Naive thymus-derived CD8-positive, alpha-beta T cell (primary cell): ENCODE data around the gene EFCC1. TPM values are rescaled to one million over a fixed set of nuclear protein-coding genes. Genes with fewer than 3 reads are reported as not detected.

Experiments used
- ATAC-seq, 2 donors: fragments of 150-1000 bp; cut with Tn5 transposase in 1 of 2; sonication (Bioruptor Pico), chemical (Tn5 transposase) in 1 of 2; 1 replicate in 1 of 2; 2 replicates in 1 of 2; pipeline ENCODE4 v1.10.0; 2021; ENCODE audit warnings: mild to moderate bottlenecking in 2 of 2, moderate library complexity in 2 of 2
- POLR2A ChIA-PET: fragments of 350-600 bp; sonication (Branson Sonifier 250); formaldehyde crosslinking; loops from one replicate; lab custom pipeline; 2021; ENCODE audit warnings: antibody characterized with exemption; lab: Charles Lee
- DNase-seq, 10 donors: peaks; one replicate each; pipeline versions ENCODE4 v3.0.0 to v3.0.0-alpha.2; 2020 to 2022
- H3K27ac Mint-ChIP-seq, 10 donors: one replicate each; pipeline ENCODE4 v1.8.0; 2020 to 2022; ENCODE audit warnings: mild to moderate bottlenecking in 10 of 10, mixed read lengths in 10 of 10, moderate library complexity in 4 of 10, inconsistent platforms in 1 of 10
- H3K27me3 Mint-ChIP-seq, 5 donors: one replicate each; pipeline ENCODE4 v1.8.0; 2021 to 2022; ENCODE audit warnings: mixed read lengths in 5 of 5
- H3K36me3 Mint-ChIP-seq, 3 donors: one replicate each; pipeline ENCODE4 v1.8.0; 2020 to 2022; ENCODE audit warnings: mixed read lengths in 3 of 3, mild to moderate bottlenecking in 2 of 3, inconsistent platforms in 1 of 3
- H3K4me1 Mint-ChIP-seq, 4 donors: one replicate each; pipeline ENCODE4 v1.8.0; 2021 to 2022; ENCODE audit warnings: mixed read lengths in 4 of 4
- H3K4me3 Mint-ChIP-seq, 10 donors: one replicate each; pipeline ENCODE4 v1.8.0; 2020 to 2022; ENCODE audit warnings: mild to moderate bottlenecking in 10 of 10, mixed read lengths in 10 of 10, moderate library complexity in 6 of 10, inconsistent platforms in 1 of 10
- H3K9me3 Mint-ChIP-seq, 9 donors: one replicate each; pipeline ENCODE4 v1.8.0; 2020 to 2022; ENCODE audit warnings: mixed read lengths in 9 of 9, mild to moderate bottlenecking in 3 of 9, inconsistent platforms in 1 of 9, moderate library complexity in 1 of 9
- polyA plus RNA-seq, 3 donors: library from polyadenylated mRNA; unstranded; fragments of 300-500 nt; fragmentation: Illumina TruSeq; gene quantifications; one replicate each; pipeline ENCODE4 v1.2.3, GENCODE V29; 2021
- total RNA-seq, 8 experiments: library from RNA in 2 of 8; stranded (reverse) in 2 of 8; gene quantifications; one replicate each; pipeline ENCODE4 v1.2.3 and lab custom pipeline; 2021 to 2026

The EFCC1 gene
- total and polyA plus RNA-seq, 5 experiments from 2014 or later, result 0.21 to 0.69 (median 0.47) TPM

DNA sequence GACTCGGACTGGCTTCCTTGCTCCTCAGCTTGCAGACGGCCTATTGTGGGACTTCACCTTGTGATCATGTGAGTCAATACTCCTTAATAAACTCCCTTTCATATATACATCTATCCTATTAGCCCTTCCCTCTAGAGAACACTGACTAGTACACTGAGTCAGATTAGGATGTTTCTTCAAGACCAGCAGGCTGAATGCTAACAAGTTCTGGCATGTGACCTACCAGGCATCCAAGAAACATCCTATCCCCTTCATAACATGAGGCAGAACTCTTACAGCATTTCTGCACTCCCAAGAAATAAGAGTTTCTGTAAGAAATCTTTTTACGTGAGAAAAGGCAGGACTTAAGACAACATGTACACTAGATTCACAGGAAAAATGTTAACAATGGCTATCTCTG is 16.5 kb upstream of the EFCC1 start:
- Mint-ChIP-seq H3K27me3 (no peaks in the 10 kb centered on the region), H3K9me3 (no peaks in the 10 kb centered on the region), H3K27ac (no peak overlapping the region), H3K36me3 (no peaks in the 10 kb centered on the region), H3K4me3 (no peak overlapping the region), H3K4me1 (peaks cover 0 to 3% (median 1%) of the 10 kb centered on the region in 4 donors)
- POLR2A ChIA-PET, result no interaction called here
- ATAC-seq, result no peak
- DNase-seq, result no peak

DNA sequence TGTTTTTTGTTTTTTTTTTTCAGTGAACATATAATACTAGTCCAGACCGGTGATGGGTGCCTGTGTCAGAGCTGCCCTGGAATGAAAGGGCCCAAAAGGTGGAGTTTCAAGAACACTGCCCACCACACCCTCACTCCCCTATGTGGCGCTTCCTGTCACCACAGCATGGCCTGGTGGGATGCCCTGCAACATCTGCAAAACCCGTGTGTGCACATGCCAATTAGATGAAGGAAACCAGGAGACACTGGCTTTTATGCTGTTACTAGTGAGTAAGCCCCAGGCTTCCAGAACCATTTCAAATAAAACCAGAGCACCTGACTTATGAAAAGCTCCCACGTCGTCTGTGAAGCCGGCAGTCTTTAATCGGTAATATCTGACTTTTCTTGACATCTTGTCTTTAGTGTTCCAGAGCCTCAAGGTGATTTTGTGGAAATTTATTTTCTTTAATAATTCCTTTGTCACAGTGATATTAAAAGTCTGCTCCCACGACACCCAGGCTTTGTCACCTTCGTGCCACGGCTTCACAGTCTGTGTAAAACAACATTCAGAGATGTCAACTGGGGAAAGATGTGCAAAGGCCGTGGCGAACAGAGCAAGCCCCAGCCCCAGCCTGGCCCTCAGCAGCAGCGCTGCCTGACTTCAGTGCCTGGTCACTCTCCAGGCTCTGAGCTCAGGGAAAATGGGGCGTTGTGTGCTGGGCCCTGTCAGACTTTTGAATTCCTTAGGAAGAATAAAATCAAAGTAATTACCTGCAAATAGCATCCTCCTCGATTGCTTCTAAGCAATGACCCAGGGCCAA is 13.6 kb upstream of the EFCC1 start:
- DNase-seq (no peak), ATAC-seq (no peak)
- no peaks in the 10 kb centered on the region for H3K27me3 Mint-ChIP-seq
- POLR2A ChIA-PET, result interaction anchor here (1.0 kb wide), 1 partner anchor 24 kb away, joined by 3 read pairs; no protein-coding TSS in a partner anchor
- H3K36me3 Mint-ChIP-seq, result no peaks in the 10 kb centered on the region
- H3K4me3 Mint-ChIP-seq, result no peak overlapping the region
- H3K27ac Mint-ChIP-seq, result no peak overlapping the region
- no peaks in the 10 kb centered on the region for H3K9me3 Mint-ChIP-seq
- peaks cover 0 to 3% (median 0%) of the 10 kb centered on the region in 4 donors for H3K4me1 Mint-ChIP-seq

DNA sequence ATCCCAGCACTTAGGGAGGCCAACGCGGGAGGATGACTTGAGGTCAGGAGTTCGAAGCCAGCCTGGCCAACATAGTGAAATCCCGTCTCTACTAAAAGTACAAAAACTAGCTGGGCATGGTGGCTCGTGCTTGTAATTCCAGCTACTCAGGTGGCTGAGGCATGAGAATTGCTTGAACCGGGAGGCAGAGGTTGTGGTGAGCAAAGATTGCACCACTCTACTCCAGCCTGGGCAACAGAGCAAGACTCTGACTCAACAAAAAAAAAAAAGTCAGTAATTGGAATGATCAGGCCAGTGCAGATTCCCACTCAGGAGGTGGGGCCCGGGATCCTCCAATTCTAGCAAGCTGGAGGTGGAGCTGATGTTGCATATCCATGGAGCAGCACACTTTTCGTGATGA is 12.8 kb upstream of the EFCC1 start:
- DNase-seq (no peak), ATAC-seq (no peak)
- no peaks in the 10 kb centered on the region for H3K27me3 Mint-ChIP-seq
- peaks cover under 1 to 3% (median 2%) of the 10 kb centered on the region in 4 donors for H3K4me1 Mint-ChIP-seq
- no peak overlapping the region for H3K27ac Mint-ChIP-seq
- POLR2A ChIA-PET, result interaction anchor here (1.0 kb wide), 2 partner anchors 24 to 28 kb away, joined by 3 to 5 read pairs; no protein-coding TSS in a partner anchor
- H3K4me3 Mint-ChIP-seq, result no peak overlapping the region
- no peaks in the 10 kb centered on the region for H3K36me3 Mint-ChIP-seq
- no peaks in the 10 kb centered on the region for H3K9me3 Mint-ChIP-seq

DNA sequence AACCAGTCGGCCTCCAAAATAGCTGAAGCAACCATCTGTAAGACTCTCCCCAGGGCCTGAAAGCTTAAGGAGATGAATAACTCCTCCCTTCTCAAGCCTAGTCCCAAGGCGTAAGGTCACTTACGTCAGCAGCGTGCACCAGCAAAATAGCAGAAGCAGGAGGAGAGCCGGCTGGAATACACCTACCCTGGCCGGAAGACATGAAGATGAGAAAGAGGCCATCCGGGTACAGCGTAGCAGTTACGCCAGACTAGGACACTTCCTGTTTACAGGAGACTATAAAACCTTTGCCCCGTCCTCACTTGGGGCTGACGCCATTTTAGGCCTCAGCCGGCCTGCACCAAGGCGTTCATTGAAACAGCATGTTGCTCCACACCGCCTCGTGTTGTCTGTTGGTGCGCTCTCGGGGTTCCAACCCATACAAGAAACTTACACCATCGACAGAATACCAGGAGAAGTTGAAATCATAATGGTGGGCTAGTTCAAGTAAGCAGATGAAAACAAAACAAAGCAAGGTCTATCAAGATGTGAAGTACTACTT is 9.7 kb upstream of the EFCC1 start:
- Mint-ChIP-seq H3K4me3 (no peak overlapping the region), H3K4me1 (peaks cover 18 to 33% (median 29%) of the 10 kb centered on the region in 4 donors), H3K36me3 (no peaks in the 10 kb centered on the region), H3K27me3 (no peaks in the 10 kb centered on the region), H3K27ac (peak overlapping the region in 3 of 10 donors; percentile 5 to 41 (median 9)), H3K9me3 (no peaks in the 10 kb centered on the region)
- ATAC-seq (no peak), DNase-seq (no peak)
- POLR2A ChIA-PET, result interaction anchor here (4.4 kb wide), 1 partner anchor 12 kb away, joined by 29 read pairs; no protein-coding TSS in a partner anchor

DNA sequence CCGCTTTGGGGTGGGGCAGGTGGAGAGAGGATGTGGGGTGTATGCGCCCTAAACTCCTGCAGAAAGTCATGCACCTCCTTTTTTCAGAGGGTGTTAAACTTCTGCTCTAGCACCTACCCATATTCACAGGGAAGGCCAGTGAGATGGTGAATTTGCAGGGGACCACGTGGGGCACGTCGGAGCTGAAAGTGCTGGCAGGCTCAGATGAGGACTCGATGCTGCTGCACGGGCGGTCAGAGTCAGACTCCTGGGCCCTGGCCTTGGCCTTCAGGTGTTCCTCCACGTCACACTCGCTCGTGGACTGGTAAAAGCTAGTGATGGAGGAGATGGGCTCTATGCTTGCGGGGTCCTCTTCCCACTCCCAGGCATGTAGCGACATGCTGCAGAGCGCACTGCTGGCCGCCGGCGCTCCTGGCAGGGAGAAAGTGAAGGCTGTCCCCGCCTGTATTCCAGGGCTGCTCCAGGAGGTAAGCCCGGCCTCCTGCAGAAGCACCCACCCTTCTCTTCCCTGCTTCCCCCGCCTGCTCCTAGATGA is 8.1 kb upstream of the EFCC1 start:
- Mint-ChIP-seq H3K27ac (peak overlapping the region in 6 of 10 donors; percentile 44 to 94 (median 89)), H3K36me3 (no peaks in the 10 kb centered on the region), H3K4me1 (peaks cover 19 to 33% (median 30%) of the 10 kb centered on the region in 4 donors), H3K4me3 (peak overlapping the region in 9 of 10 donors; percentile 68 to 90 (median 84)), H3K9me3 (no peaks in the 10 kb centered on the region), H3K27me3 (peaks cover 0 to 4% (median 0%) of the 10 kb centered on the region in 5 donors)
- DNase-seq (no peak), ATAC-seq (no peak)
- POLR2A ChIA-PET, result interaction anchor here (0.6 to 16.3 kb wide), 8 partner anchors 11 to 323 kb away, joined by 3 to 257 read pairs (median 12); partner anchors contain the start of gene COPG1

DNA sequence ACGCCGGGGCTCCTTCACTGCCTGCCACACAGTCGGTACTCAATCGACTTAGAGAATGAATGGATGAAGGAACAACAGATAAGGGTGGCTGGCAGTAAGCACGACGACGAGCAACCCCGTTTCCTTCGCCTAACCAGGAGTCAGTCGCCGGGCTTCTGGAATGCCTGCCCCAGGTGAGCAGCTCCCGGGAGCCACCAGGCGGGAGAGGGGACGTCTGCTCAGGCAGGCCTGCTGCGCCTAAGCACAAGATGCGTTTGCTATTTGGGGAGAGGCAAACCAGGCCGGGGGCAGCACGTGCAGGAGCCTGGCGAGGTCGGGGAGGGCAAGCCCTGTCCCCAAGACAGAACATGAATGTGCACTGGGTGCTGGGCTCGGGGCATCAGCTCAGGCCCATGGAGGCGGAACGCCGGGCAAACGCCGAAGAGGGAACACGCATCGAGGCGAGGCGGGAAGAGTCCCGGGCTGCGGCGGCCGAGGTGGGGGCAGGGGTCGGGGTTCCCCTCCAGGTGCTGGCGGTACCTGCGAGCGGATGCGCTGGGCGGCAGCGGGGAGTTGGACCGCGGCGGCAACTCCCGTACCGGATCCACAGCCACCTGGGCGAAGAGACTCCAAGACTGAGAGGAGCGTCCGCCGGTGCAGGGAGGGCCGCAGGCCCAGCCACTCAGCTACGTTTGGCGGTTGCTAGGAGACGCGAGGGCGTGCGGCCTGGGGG is 7.5 kb upstream of the EFCC1 start, which contains the start of gene CFAP92:
Gene CFAP92, minus strand, starts transcription at position 616 of the 712 bp plus-strand sequence. CDS start 772 bp downstream, outside the sequence.
- DNase-seq, result peak; percentile 84 to 95 (median 90)
- Mint-ChIP-seq H3K4me1 (peaks cover 23 to 39% (median 36%) of the 10 kb centered on the region in 4 donors), H3K36me3 (no peaks in the 10 kb centered on the region), H3K9me3 (no peaks in the 10 kb centered on the region), H3K27ac (peak within 1 kb of the TSS; percentile 60 to 94 (median 88)), H3K27me3 (peaks cover 0 to 4% (median 0%) of the 10 kb centered on the region in 5 donors), H3K4me3 (peak within 1 kb of the TSS; percentile 68 to 90 (median 84))
- POLR2A ChIA-PET, result interaction anchor here (0.6 to 16.3 kb wide), 14 partner anchors 10 to 323 kb away, joined by 3 to 257 read pairs (median 6); partner anchors contain the start of genes COPG1 and RAB43
- ATAC-seq, result peak; percentile 94 to 95

DNA sequence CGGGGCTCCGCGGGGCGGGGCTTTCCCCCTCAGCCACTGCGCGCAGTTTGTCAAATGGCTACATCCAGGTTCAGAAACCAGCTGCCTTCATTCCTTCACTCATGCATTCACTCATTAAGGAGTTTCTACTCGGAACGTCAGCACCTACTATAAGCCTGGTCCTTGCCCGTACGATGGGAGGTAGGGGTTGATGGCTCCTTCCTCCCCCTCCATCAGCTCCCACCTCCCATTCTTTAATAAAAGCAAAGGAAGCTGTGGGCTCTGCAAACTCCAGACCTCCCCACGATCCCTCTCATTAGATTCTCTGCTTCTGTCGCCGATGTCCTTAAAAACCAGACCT is 7.0 kb upstream of the EFCC1 start:
- no peaks in the 10 kb centered on the region for H3K36me3 Mint-ChIP-seq
- H3K4me1 Mint-ChIP-seq, result peaks cover 27 to 44% (median 41%) of the 10 kb centered on the region in 4 donors
- POLR2A ChIA-PET, result interaction anchor here (0.6 to 16.3 kb wide), 14 partner anchors 10 to 322 kb away, joined by 3 to 257 read pairs (median 6); partner anchors contain the start of genes COPG1 and RAB43
- H3K4me3 Mint-ChIP-seq, result peak overlapping the region; percentile 68 to 90 (median 84)
- no peak for ATAC-seq
- DNase-seq, result no peak
- H3K27ac Mint-ChIP-seq, result peak overlapping the region; percentile 60 to 94 (median 88)
- H3K9me3 Mint-ChIP-seq, result no peaks in the 10 kb centered on the region
- H3K27me3 Mint-ChIP-seq, result peaks cover 0 to 4% (median 0%) of the 10 kb centered on the region in 5 donors

DNA sequence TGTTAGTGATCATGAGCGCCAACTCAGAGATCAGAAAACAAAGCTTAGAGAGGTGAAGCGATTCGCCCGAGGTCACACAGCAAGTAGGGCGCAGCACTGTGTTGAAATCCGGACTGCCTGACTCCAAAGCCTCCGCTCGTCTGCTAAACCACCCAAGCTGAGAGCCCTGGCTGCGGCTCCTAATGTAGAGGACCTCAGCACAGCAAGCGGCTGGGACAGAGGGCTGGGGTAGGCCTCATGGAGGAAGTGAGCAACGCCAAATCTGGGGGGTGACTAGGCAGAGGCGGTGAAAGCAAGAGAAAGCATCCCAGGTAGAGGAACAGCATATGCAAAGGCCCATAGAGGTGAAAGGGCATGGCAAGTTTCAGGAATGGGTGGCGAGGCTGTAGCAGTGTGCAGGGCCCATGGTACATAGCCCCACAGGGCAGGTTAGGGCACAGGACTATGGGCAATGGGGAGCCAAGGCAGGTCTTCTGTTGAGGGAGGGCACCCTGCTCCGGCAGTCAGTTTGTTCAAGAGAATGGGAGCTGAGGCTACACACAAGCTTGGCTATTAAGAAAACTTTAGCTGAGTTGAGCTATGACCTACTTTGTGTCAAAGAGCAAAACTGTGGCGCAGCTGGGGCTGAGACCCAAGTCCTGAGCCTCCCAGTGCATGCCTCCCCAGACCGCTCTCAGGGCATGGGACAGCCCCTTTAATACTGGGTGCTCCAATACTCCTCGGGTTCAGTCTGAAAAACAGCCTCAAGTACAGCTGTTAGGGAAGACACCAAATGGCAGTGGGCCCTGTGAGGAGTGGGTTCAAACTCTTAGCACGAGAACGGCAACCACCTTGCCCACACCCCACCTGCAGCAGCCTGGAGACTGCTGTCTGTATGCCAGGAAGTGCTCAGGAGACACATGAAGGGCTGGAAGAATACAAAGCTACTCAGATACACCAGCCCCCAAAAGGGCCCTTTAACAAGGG is 6.2 kb upstream of the EFCC1 start:
- H3K4me1 Mint-ChIP-seq, result peaks cover 28 to 47% (median 45%) of the 10 kb centered on the region in 4 donors
- POLR2A ChIA-PET, result interaction anchor here (0.6 to 16.3 kb wide), 14 partner anchors 9 to 255 kb away, joined by 3 to 257 read pairs (median 6); partner anchors contain the start of genes COPG1 and RAB43
- peaks cover 0 to 5% (median 0%) of the 10 kb centered on the region in 5 donors for H3K27me3 Mint-ChIP-seq
- peak overlapping the region; percentile 68 to 90 (median 84) for H3K4me3 Mint-ChIP-seq
- DNase-seq (no peak), ATAC-seq (no peak)
- no peaks in the 10 kb centered on the region for H3K36me3 Mint-ChIP-seq
- H3K27ac Mint-ChIP-seq, result peak overlapping the region; percentile 60 to 94 (median 88)
- H3K9me3 Mint-ChIP-seq, result no peaks in the 10 kb centered on the region

DNA sequence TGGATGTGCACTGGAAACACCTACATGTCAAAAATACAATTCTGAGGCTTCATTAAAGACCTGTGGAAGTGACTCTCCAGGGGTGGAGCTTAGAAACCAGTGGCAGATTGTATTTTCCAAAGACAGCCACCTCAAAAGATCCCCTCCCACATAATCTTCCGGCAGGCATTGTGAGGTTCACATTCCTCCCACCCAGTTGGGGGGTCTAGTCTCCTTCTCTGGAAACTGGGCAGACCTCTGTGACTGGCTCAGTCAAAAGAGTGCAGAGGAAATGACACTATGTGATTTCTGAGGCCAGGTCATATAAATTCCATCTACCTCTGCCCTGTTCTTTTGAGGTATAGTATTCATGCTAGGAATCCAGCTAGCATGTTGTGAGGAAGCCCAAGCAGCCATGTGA is 5.4 kb upstream of the EFCC1 start:
- peak overlapping the region in 7 of 10 donors; percentile 13 to 77 (median 24) for H3K4me3 Mint-ChIP-seq
- peak overlapping the region in 6 of 10 donors; percentile 31 to 90 (median 80) for H3K27ac Mint-ChIP-seq
- peaks cover 0 to 13% (median 0%) of the 10 kb centered on the region in 5 donors for H3K27me3 Mint-ChIP-seq
- peaks cover 28 to 54% (median 50%) of the 10 kb centered on the region in 4 donors for H3K4me1 Mint-ChIP-seq
- no peak for DNase-seq
- POLR2A ChIA-PET, result interaction anchor here (1.3 to 16.3 kb wide), 6 partner anchors 8 to 124 kb away, joined by 5 to 257 read pairs (median 19); no protein-coding TSS in a partner anchor
- no peaks in the 10 kb centered on the region for H3K36me3 Mint-ChIP-seq
- no peaks in the 10 kb centered on the region for H3K9me3 Mint-ChIP-seq
- ATAC-seq, result no peak

DNA sequence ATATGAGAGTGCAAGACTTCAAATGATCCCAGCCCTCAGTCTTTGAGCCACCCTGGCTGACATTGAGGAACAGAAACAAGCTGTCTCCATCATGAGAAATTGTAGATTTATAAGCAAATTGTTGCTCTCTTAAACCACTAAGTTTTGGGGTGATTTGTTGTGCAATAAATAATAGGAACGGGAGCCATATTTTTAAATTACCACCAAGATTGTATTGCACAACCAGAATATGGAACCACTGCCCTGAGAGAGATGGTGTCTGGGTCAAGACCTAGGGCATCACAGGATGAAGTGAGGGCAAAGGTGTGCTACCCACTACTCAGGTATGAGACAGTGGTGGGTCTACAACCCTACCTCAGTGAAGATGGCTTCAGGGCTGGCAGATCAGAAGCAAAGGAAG is 4.9 kb upstream of the EFCC1 start:
- ATAC-seq, result no peak
- Mint-ChIP-seq H3K27ac (peak overlapping the region in 2 of 10 donors; percentile 70 to 90), H3K27me3 (peaks cover 0 to 14% (median 0%) of the 10 kb centered on the region in 5 donors), H3K4me3 (no peak overlapping the region), H3K9me3 (no peaks in the 10 kb centered on the region), H3K36me3 (no peaks in the 10 kb centered on the region), H3K4me1 (peaks cover 29 to 56% (median 52%) of the 10 kb centered on the region in 4 donors)
- no peak for DNase-seq
- POLR2A ChIA-PET, result interaction anchor here (4.3 to 16.3 kb wide), 2 partner anchors 18 to 30 kb away, joined by 24 to 257 read pairs; no protein-coding TSS in a partner anchor

DNA sequence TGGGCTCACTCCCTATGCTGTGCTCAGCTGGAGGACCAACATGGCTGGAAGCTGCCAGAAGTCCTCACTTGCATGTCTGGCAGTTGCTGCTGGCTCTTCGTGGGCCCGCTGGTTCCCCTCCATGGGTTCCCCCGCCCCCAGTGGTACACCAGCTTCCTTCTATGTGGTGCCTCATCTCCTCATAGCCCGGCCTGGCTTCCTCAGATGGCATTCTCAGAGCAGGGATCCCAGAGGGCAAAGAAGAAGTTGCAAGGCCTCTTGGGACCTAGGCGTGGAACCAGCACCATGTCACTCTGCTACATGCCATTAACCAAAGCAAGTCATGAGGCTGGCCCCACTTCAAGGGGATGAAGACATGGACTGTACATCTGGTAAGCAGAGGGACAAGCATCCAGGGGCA is 4.4 kb upstream of the EFCC1 start:
- peaks cover 0 to 14% (median 0%) of the 10 kb centered on the region in 5 donors for H3K27me3 Mint-ChIP-seq
- H3K9me3 Mint-ChIP-seq, result no peaks in the 10 kb centered on the region
- H3K27ac Mint-ChIP-seq, result peak overlapping the region in 1 of 10 donors; percentile 8
- DNase-seq (no peak), ATAC-seq (no peak)
- POLR2A ChIA-PET, result interaction anchor here (4.3 to 16.3 kb wide), 2 partner anchors 18 to 30 kb away, joined by 24 to 257 read pairs; no protein-coding TSS in a partner anchor
- H3K36me3 Mint-ChIP-seq, result no peaks in the 10 kb centered on the region
- no peak overlapping the region for H3K4me3 Mint-ChIP-seq
- H3K4me1 Mint-ChIP-seq, result peaks cover 29 to 56% (median 52%) of the 10 kb centered on the region in 4 donors
